ENCODE results near the gene HNRNPDL.
"Not testable (repeated sequence)": the region's sequence is repeated elsewhere in the genome, so short reads cannot be mapped to it uniquely, and the experiment has no call there.

Gene HNRNPDL

DNA sequence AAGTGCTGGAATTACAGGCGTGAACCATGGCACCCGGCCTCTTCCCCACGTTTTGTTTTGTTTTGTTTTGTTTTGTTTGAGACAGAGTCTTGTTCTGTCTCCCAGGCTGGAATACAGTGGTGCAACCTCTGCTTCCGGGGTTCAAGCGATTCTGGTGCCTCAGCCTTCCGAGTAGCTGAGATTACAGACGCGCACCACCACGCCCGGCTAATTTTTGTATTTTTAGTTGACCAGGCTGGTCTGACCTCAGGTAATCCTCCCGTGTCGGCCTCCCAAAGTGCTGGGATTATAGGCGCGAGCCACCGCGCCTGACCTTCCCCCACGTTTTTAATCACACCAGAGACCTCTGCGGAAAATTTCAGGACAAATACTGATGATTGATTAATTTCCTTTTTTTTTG, 2.3 kb upstream of the HNRNPDL start:
- DNase-seq (ENCODE audit: low spot score), result no peak

DNA sequence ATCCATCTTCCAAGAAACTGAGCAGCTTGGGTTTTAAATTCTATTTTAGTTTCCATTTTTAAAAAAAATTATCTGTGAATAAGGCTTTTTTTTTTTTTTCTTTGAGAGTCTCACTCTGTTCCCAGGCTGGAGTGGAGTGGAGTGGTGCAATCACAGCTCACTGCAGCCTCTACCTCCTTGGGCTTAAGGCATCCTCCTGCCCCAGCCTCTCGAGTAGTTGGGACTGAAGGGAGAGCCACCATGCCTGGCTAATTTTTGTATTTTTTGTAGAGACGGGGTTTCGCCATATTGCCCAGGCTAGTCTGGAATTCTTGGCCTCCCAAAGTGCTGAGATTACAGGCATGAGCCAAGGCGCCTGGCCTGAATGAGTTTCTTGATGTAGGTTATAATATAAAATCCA, 1.6 kb upstream of the HNRNPDL start:
- no peak for DNase-seq (ENCODE audit: low spot score)

- DNase-seq (ENCODE audit: low spot score), result peak; percentile 45
Measured at GRCh38 chr4:82430964-82431745, 893 bp upstream of the HNRNPDL start.

DNA sequence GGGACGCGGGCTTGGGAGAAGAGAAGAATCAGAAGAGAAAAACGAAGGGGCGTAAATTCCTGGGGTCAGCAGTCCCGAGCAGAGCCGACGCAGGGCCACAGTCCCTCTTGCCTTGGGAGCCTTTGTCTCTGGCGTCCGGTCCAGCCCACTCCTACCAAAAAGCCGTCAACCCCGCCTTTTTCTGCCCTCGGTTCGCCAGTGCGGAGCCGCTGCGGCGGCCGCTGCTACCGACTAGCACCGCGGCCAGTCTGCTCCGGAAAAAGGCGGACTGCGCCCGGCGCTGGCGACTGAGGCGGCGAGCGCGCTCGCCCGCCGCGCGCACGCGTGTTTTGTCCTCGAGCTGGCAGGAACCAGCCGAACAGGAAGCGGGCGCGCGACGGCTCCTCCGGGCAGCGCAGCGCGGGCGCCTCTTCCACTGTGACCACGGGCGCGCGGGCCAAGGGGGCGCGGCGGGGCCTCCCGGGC, 502 bp downstream of the HNRNPDL start:
- peak; percentile 71 for DNase-seq (ENCODE audit: low spot score)

DNA sequence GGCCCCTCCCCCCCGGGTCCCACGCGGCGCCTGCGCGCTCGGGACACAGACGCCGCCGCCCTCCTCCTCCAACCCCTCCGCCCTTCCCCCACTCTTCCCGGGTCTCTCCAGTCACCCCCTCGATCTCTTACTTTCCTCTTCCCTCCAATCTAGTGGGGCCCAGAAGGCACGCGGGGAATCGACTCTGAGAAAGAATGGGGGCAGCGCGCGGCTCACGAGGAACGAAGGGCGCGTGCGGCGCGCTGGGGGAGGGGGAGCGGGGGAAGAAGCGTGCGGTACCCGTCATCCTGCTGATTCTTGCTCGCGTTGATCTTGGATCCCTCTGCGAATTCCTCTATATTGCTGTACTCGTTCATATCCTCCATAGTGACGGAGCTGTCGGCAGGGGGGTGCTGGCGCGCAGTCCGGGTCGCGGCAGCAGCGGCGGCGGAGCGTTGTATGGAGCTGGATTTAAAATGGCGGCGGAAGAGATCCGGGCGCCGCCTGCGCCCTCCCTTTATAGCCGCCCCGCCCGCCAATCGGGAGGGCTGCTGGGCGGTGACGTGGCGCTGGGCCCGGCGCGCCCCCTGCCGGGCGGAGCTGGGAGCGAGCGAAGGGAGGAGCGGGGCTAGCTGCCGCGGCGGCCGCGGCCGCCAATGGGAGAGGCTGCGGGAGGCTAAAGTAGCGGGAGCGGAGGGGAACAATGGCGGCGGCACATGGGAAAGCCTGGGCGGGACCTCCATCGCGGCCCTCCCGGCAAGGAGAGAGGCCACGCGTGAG, 1.1 kb downstream of the HNRNPDL start:
- DNase-seq (ENCODE audit: low spot score), result peak; percentile 94

DNA sequence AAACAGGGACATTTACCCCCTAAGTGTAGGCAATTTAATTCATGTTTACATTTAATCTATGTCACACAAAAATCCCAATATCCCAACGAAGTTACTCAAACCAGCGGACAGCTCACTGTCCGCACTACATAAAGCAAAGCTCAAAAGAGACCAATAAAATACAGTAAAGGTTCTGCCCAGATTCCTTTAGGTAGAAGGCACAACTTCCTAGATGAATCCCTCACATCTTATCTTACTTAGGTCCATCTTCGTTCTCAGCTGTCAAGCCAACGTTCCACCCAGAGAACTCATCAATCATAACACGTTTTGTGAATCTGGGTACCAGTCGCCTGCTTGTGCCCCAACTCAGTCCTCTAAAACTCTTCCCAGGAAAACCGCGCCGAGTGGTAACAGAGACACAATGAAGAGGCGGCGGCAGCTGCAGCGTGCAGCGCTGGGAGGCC, 1.7 kb downstream of the HNRNPDL start:
- DNase-seq (ENCODE audit: low spot score), result no peak

GRCh38 chr4:82425478-82425877, 4.8 kb downstream of the HNRNPDL start:
- DNase-seq (ENCODE audit: low spot score), result no peak

DNA sequence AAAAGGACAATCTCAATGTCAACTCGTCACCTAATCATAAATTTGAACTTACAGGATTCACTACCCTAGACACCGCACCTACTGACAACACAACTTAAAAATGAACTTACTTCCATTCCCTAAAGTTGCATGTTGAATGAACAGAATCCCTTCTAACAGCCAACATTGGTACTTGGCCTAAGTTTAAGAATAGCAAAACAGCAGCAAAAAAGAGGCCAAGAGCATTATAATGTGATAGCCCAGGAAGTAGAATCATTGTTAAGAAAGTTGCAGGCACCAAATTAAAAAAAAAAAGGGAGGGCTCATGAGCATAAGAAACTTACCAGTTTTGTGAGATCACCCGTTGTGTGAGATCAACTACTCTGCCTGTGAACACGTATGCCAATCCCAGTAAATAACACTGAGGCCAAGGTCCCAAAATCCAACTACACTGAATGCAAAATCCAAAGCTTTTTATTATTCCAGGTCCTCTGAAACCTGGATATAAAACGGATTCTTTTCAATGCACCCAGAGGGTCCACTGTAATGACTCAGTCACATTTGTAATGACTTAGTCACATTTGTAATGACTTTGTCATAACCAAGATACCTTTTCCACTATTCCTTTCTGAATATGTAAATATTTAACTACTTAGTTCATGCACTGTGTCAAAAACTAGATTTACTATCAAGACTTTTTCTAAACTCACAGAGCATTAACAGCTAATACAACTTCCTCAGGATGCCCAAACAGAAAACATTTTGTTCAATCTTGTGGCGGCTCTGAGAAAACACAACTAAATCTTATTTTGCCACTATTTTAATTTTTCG, 6.8 kb downstream of the HNRNPDL start:
- DNase-seq (ENCODE audit: low spot score), result no peak

GRCh38 chr4:82422616-82423015, 7.6 kb downstream of the HNRNPDL start:
- no peak for DNase-seq (ENCODE audit: low spot score)

DNA sequence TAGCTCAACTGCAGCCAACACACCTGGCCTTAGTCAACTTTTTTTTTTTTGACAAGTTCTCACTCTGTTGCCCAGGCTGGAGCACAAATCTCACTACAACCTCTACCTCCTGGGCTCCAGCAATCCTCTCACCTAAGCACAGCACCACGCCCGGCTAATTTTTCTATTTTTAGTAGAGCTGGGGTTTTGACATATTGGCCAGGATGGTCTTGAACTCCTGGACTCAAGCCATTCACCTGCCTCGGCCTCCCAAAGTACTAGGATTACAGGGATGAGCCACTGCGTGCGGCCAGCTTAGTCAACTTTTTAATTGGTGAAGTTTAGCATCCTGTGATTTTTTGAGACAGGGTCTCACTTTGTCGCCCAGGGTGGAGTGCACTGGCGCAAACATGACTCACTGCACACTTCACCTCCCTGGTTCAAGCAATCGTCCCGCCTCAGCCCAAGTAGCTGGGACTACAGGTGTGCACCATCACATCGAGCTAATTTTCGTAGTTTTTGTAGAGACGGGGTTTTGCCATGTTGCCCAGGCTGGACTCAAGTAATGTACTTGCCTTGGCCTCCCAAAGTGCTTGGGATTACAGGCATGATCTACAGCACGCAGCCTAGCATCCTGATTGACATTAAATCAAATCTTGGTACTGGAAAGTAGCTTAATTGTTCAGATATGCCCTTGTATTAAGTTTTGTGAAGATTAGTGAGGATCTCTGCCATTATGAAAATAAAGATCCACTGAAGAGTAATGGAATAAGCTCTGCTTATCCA, 8.3 kb downstream of the HNRNPDL start:
- no peak for DNase-seq (ENCODE audit: low spot score)

DNA sequence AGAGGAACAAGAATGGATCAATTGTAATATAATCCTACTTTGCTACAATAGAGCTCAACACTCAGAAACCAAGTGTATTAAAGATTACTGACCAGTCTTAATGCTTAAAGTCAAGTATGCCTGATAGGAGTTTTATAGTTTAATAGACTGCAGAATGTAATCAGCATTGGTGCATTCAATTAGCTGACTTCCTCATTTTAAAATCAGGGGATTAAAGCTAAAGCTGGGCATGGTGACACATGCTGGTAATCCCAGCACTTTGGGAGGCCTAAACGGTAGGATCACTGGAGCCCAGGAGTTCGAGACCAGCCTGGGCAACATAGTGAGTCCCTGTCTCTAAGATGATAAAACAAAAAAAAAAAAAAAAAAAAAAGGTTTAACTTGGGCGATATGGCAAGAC, 10.8 kb downstream of the HNRNPDL start:
- no peak for DNase-seq (ENCODE audit: low spot score)

DNA sequence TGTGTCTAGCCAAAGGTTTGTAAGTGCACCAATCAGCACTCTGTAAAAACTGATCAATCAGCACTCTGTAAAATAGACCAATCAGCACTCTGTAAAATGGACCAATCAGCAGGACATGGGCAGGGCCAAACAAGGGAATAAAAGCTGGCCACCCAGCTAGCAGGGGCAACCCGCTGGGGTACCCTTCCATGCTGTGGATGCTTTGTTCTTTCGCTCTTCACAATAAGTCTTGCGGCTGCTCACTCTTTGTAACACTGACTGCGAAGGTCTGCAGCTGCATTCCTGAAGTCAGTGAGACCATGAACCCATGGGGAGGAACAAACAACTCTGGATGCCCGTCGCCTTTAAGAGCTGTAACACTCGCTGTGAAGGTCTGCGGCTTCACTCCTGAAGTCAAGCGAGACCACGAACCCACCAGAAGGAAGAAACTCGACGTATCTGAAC, 14.3 kb downstream of the HNRNPDL start:
- no peak for DNase-seq (ENCODE audit: low spot score)

DNA sequence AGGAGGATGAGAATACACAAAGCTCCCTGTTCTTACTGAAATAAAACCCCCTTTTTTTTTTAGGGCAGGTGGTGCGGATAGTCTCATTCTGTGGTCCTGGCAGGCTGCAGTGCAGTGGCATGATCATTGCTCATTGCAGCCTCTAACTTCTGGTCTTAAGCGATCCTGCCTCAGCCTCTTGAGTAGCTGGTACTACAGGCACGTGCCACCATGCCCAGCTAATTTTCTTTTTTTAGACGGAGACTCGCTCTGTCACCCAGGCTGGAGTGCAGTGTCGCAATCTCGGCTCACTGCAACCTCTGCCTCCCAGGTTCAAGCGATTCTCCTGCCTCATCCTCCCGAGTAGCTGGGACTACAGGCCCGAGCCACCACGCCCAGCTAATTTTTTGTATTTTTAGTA, 15.2 kb downstream of the HNRNPDL start:
- not testable (repeated sequence) for DNase-seq (ENCODE audit: low spot score)

DNA sequence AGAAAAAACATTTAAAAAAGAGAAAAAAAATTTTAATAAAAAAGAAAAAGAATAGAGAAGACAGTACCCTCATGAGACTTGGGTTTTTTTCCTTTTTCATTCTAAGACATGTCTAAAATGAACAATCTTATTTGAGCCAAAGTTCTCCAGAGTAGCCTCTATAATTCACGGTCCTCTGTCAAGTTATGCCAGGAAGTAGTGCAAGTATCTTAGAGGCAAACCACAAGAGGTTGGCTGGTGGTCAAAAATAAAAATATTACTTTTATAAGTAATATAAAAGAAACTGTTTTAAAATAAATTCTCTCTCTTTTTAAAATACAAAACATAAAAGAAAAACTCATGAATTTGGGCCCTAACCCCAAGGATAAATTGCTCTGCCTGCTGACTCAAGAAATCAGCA, 26.5 kb downstream of the HNRNPDL start:
- DNase-seq (ENCODE audit: low spot score), result no peak

GRCh38 chr4:82402196-82402775, 28.0 kb downstream of the HNRNPDL start:
- DNase-seq (ENCODE audit: low spot score), result no peak

- DNase-seq (ENCODE audit: low spot score), result no peak
Measured at GRCh38 chr4:82401600-82401999, 28.7 kb downstream of the HNRNPDL start.

- no peak for DNase-seq (ENCODE audit: low spot score)
Measured at GRCh38 chr4:82398263-82398662, 32.0 kb downstream of the HNRNPDL start.

GRCh38 chr4:82397527-82397926, 32.7 kb downstream of the HNRNPDL start:
- DNase-seq (ENCODE audit: low spot score), result no peak

- no peak for DNase-seq (ENCODE audit: low spot score)
Measured at GRCh38 chr4:82394896-82395295, 35.4 kb downstream of the HNRNPDL start.

- not testable (repeated sequence) for DNase-seq (ENCODE audit: low spot score)
Measured at GRCh38 chr4:82390061-82390460, 40.2 kb downstream of the HNRNPDL start.

DNA sequence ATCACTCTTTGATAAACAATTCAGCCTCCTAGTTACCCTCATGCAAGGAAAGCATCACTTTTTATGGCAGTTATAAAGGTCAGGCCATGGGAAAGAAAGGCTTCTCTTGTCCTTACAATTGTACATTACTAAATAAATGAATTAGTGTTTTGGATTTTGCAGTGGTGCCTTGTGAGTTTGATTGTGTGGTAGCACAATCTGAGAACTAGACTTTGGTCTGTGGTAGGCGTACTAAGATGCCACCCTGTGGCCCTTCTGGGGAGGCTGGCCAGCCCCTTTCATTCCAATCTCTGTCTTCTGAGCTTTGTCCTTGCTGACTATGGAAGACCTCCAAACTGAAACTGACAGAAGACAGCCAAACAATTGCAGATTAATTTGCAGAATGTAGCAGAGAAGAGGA, 41.9 kb downstream of the HNRNPDL start:
- no peak for DNase-seq (ENCODE audit: low spot score)
